ENCODE data around the gene CORIN.

- TF ChIP-seq, protein P1, sequence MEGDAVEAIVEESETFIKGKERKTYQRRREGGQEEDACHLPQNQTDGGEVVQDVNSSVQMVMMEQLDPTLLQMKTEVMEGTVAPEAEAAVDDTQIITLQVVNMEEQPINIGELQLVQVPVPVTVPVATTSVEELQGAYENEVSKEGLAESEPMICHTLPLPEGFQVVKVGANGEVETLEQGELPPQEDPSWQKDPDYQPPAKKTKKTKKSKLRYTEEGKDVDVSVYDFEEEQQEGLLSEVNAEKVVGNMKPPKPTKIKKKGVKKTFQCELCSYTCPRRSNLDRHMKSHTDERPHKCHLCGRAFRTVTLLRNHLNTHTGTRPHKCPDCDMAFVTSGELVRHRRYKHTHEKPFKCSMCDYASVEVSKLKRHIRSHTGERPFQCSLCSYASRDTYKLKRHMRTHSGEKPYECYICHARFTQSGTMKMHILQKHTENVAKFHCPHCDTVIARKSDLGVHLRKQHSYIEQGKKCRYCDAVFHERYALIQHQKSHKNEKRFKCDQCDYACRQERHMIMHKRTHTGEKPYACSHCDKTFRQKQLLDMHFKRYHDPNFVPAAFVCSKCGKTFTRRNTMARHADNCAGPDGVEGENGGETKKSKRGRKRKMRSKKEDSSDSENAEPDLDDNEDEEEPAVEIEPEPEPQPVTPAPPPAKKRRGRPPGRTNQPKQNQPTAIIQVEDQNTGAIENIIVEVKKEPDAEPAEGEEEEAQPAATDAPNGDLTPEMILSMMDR (IDR thresholded peaks at IDR 0.05): no peak
- TF ChIP-seq EZH2 (IDR thresholded peaks at IDR 0.05; ENCODE audit: borderline replicate concordance, insufficient read depth, low read depth, low read length, poor library complexity, severe bottlenecking): no peak
These were observed 20.1 kb upstream of the CORIN start for GRCh38 chr4:47858006-47858405.

Data from B cell (primary cell).